Activated CD4-positive, alpha-beta T cell treated with anti-CD3 and anti-CD28 coated beads for 24 hours (primary cell): ENCODE results near the gene CAPN13.

ENCODE experiments used
- DNase-seq, 2 donors: peaks; one replicate each; pipeline ENCODE4 v3.0.0-alpha.2; 2020; ENCODE audit warnings: low read depth in 2 of 2

The CAPN13 gene

GRCh38 chr2:30789670-30790210 is 17.5 kb downstream of the CAPN13 start:
- DNase-seq, result no peak

GRCh38 chr2:30786923-30787685 is 20.1 kb downstream of the CAPN13 start:
- no peak for DNase-seq

- DNase-seq, result no peak
Measured at GRCh38 chr2:30784682-30785081, 22.6 kb downstream of the CAPN13 start.

GRCh38 chr2:30781961-30782533 is 25.2 kb downstream of the CAPN13 start:
- DNase-seq, result no peak

- DNase-seq, result no peak
Measured at GRCh38 chr2:30781451-30781850, 25.8 kb downstream of the CAPN13 start.

GRCh38 chr2:30780776-30781330 is 26.4 kb downstream of the CAPN13 start:
- no peak for DNase-seq

GRCh38 chr2:30778611-30779010 is 28.6 kb downstream of the CAPN13 start:
- no peak for DNase-seq

GRCh38 chr2:30777661-30778505 is 29.4 kb downstream of the CAPN13 start:
- no peak for DNase-seq

- DNase-seq, result no peak
Measured at GRCh38 chr2:30776831-30777635, 30.2 kb downstream of the CAPN13 start.

- no peak for DNase-seq
Measured at GRCh38 chr2:30775833-30776232, 31.4 kb downstream of the CAPN13 start.

GRCh38 chr2:30772021-30772705 is 35.1 kb downstream of the CAPN13 start:
- no peak for DNase-seq

- DNase-seq, result no peak
Measured at GRCh38 chr2:30770816-30771576, 36.2 kb downstream of the CAPN13 start.

- no peak for DNase-seq
Measured at GRCh38 chr2:30769891-30770462, 37.3 kb downstream of the CAPN13 start.

GRCh38 chr2:30769481-30769780 is 37.8 kb downstream of the CAPN13 start:
- no peak for DNase-seq

GRCh38 chr2:30768708-30769480 is 38.4 kb downstream of the CAPN13 start:
- DNase-seq, result no peak

- no peak for DNase-seq
Measured at GRCh38 chr2:30768036-30768686, 39.1 kb downstream of the CAPN13 start.

- DNase-seq, result no peak
Measured at GRCh38 chr2:30766666-30767065, 40.6 kb downstream of the CAPN13 start.

- DNase-seq, result no peak
Measured at GRCh38 chr2:30765876-30766470, 41.3 kb downstream of the CAPN13 start.
